NAMALWA (cell line): ENCODE results near the gene PLEKHM3.
"Not testable (repeated sequence)": the region's sequence is repeated elsewhere in the genome, so short reads cannot be mapped to it uniquely, and the experiment has no call there.

ENCODE experiments used
- DNase-seq: peaks from one replicate; pipeline ENCODE4 v3.0.0-alpha.2; 2015; ENCODE audit warnings: low spot score

Gene PLEKHM3

DNA sequence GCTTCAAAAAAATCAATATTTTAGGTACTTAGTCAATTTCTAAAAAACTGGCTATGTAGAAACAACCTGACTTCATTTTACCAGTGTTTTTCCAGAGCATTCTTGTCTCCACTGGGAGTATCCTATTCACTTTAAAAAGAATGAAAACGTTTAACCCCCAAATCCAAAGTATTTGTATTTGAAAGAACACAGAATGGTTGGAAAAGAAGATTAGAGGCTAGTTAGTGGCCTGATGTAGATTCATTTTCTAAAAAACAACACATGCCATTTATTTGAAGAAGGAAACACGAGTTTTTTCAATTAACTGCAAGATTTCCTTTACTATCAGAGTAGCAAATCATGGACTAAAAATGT lies 74.6 kb downstream of the PLEKHM3 start:
- no peak for DNase-seq

DNA sequence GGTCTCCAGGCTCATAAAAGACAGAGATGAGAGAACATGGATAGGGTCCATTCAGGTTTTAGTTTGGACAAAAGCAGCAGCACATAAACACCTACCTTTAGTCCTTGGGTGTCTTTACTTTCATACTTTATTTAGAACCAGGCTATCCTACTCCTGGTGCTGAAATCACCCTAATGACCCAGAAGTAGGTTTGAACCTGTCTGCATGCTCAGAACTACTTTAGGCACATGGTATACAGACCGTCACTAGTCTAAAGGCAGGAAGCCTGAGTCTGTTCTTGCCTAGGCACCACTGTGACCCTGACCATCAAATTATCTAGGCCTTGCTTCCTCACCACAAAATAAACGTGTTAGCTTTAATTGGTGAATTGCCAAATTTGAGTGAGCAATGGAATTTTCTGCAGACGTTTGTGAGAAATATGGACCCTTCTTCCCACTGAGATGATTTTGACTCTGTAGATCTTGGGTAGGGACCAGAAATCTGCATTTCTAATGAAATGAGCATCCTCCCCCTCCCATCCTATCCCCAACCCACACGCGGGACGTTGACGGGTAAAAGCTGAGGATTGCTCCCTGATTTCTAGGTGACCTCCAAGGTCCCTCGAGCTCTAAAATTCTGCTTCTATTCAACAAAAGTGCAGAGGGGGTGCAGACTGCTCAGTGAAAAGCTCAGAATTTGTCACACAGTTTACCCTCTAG lies 75.1 kb downstream of the PLEKHM3 start:
- DNase-seq: no peak

DNA sequence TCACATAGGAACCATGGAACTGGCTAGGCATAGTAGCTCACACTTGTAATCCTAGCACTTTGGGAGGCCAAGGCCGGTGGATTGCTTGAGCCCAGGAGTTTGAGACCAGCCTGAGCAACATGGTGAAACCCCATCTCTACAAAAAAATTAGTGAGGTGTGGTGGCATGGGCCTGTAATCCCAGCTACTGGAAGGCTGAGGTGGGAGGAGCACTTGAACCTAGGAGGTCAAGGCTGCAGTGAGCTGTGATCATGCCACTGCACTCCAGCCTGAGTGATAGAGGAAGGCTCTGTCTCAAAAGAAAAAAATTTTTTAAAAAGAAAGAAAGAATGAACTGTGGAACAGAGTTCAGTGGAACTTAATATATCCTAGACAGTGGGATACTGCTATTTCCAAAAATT lies 76.1 kb downstream of the PLEKHM3 start:
- DNase-seq: not testable (repeated sequence)

DNA sequence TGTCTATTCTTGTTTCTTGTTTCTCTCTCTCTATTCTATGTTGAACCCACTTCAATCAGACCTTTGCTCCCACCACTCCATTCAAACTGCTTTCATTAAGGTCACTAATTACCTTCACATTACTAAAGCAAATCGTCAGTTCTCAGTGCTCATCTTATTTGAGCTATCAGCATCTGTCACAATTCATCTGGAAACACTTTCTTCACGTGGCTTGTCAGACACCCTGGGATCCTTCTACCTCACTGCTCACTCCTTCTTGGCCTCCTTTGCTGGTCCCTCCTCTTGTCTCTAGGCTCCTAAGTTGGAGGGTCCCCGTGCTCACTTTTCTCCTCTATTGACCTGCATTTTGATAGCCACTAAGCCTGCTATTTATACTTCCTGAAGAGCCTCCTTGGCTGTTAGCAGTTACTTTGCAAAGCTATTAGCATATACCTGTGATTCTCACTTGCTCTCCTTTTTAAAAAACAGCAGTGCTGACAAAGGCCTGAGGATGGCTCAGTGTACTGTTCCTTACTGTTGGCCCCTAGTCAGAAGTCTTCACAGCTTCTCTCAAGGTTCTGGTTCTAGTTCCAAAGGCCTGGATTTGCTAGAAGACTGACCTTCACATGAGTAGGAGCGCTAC lies 80.2 kb downstream of the PLEKHM3 start:
- DNase-seq: no peak

DNA sequence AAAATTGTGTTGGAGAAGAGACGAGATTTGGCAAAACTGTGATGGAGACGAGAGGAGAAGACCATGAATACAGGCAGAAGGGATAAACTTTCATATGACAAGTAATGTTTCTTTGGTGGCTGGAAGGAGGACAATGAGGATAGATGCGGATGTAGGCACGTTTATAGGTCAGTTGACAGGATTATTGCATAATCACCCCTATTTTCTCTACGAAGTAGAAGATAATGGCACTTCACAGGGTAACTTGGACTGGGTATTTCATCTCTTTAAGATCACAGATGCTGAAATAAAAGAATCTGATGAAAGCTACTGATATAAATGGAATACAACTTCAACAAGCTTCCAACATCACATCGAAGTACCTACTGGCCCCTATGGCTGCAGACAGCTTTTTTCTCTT lies 81.0 kb downstream of the PLEKHM3 start:
- DNase-seq: no peak

DNA sequence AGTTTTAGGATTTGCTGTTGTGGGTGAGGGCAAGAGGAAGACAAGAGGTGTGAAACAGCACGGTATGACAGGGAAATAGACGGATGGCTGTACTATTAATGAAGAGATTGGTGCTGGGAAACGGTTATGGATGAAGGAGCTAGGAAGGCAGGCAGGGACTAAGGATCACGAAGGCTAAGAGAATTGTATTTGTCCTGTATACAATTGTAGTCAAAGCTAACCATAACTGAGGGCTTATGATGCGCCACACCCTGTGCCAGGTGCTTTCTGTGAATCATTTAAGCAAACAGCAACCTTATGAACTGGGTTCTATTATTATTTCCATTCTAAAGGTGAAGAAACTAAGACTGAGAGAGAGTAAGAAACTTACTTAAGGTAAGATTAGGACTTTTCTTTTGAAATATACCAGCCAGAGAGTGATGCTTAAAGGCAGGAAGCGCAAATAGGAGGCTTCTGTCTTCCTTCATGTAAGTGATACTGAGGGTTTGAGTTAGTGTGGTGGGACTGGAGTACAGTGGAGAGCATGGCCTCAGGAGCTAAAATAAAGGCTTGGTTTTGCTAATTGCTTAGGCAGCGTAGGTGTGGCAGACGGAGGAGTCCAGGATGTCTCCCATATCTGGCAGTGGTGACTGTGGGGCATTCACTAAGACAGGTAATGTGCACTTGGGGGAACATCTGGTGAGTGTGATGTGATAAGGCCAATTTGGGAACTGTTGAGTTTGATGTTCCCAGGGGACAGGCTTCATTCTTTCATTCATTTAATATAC lies 85.8 kb downstream of the PLEKHM3 start:
- no peak for DNase-seq

DNA sequence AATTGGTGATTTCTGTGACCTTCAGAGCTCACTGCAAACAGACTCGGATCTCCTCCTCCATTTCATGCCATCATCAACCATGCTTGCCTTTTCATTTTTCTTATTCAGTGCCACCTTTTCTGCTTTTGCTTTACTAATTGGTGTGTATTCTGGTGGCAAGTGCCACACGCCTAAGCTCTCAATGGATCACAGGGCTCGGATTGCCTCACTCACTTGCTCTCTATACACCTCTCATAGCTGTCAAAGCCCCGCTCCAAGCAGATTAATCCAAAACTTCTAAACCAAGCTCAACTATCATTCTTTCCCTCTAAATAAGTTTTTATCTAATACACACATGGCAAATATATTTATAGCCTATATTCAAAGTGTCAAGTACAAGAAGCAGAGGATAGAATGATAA lies 86.4 kb downstream of the PLEKHM3 start:
- DNase-seq: no peak

DNA sequence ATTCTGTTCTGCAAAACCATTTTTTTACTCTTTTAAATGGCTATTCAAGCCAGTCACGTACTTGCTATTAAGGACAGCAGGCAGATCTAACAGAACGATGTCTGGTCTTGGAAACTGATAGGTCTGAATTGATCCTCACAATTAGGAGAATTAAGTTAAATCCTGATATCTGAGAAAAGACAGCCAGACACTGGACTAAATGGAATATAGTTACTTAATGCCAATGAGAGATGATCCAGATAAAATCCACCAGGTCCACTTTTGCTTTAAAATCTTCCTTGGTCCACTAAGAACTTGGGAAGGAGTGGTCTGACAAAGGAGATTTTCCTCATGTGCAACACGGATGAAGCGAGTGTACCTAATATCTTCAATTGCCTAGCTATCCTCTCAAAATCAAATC lies 86.9 kb downstream of the PLEKHM3 start:
- no peak for DNase-seq

DNA sequence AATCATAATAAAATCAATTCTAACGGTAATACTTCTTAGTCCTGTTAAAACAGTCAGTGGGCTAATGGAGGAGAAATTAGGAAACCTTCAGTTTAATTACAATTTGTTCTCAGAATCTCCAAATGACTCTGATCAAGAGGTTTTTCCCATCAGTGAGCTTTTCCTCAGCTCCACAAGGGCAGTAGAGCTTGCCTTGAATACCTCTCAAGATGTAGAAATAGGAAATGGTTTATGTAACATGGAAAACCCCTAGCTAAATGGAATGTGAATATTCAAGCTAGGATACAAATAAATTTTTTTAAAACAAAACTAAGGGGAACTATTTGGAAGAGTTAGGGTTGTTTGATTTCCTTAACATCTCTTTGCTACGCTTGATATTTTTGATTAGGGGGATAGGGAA lies 87.5 kb downstream of the PLEKHM3 start:
- no peak for DNase-seq

DNA sequence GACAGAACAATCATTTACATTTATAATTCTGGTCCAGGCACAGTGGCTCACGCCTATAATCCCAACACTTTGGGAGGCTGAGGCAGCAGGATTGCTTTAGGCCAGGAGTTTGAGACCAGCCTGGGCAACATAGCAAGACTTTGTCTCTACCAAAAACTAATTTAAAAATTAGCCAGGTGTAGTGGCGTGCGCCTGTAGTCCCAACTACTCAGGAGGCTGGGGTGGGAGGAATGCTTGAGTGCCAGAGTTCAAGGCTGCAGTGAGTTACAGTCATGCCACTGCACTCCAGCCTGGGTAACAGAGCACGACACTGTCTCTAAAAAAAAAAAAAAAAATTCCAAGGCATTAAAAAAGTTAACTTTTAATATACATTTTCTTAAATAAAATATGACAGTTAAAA lies 88.1 kb downstream of the PLEKHM3 start:
- DNase-seq: no peak

DNA sequence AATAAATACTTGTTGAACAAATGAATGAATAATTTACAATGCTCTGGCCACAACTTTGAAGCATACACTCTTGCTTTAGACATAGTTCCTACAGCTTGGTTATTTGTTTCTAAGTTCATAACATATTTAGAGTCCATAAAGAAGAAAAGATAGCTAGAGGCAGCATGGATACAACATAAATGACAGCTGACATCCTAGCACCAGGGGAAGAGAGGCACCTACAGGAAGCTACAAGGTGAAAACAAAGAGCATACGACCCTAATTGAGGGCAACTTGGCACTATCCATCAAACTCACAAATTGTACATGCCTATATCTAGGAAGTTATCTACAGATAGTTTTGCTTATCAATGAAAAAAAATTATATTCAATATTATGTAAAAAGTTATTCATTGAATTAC lies 88.9 kb downstream of the PLEKHM3 start:
- no peak for DNase-seq

DNA sequence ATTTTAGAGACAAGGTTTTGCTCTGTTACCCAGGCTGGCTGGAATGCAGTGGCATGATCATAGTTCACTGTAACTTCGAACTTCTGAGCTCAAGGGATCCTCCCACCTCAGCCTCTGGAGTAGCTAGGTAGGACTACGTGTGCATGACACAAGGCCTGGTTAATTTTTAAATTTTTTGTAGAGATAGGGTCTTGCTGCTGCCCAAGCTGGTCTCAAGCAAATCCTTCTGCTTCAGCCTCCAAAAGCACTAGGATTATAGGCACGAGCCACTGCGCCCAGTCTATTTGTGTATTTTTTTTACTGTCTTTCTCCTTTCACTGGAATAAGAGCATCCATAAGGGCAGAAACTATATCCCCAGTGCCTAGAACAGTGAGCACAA lies 89.3 kb downstream of the PLEKHM3 start:
- no peak for DNase-seq

DNA sequence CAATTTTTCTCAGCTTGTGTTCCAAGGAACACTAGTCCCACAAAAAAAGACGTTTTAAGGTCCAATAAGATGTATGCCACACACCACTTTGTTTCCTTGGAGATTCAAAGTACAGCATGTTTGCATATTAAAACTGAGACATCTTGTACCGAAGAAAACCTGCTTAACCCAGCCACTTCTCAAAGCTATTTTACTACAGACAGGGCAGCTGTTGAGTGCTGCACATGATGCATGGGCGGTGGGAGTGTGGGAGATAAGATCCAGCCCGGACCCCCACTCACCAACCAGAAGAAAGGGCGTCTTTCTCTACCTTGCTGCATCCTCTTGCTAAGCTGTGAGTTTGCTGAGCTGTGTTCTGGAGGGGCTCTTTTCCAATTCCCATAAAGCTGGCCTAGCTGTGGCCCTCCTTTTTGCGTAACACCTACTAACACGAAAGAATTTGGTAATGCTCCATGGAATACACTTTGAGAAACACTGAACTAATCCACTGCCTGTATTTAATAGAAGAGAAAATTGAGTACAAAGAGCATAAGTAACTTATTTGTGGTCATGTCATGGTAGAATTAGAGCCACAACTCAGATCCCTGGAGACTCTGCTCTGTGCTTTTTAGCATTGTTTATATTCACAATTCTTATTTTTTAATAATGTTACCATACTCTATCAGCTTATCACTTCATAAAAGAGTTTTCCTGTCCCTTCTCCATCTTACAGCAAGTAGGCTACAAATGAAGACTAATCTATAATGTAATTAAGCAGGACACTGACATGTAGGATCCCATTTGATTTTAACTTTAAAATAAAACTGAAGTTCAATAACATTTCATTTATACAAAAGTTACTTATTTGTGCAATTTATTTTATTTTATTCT lies 90.0 kb downstream of the PLEKHM3 start:
- DNase-seq: no peak

DNA sequence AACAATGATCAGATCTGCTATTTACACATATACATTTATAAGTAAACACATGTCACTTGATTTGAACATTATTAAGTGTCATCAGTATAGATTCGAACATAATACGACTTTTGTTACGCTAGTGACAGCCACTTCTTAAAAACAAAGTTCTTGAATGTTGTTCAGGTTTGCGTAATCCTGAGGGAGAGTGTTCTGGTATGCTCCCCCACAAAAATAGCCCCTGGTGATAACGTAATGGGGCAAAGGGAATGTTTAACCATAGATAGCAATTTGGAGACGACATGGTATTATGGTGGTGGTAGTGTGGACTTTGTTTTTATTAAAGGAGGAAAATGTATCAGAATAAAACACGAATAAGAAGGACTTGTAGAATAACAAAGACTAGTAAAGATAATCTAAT lies 90.6 kb downstream of the PLEKHM3 start:
- no peak for DNase-seq

DNA sequence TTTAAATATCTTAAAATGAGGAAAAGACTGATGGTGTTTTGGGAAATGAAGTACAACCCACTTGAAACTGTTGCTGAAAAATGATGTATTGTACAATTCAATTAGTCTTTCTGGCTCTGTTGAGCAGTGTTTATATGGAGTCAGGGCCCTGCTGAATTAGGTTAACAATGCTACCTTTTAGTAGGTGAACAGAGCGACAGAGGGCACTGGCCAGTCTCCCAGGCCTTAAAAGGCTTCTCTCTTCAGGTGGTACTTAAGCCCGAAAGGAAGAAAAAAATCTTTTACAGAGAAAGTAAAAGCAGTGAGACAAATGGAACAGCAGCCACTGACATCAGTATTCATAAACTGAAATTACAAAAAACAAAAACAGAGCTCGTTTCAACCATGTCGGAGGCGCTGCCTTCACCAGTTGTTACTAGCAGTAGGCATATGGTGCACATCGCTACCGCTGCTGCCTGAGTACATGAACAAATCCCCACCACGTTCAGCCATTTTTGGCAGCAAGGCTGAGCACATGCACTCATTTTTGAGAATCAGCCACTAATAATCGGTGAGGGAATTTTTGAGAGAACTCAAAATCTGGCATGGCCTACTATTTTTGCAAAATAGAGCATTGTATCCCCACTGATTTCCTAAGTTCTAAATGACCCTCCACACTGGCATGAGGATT lies 91.8 kb downstream of the PLEKHM3 start:
- DNase-seq: no peak

DNA sequence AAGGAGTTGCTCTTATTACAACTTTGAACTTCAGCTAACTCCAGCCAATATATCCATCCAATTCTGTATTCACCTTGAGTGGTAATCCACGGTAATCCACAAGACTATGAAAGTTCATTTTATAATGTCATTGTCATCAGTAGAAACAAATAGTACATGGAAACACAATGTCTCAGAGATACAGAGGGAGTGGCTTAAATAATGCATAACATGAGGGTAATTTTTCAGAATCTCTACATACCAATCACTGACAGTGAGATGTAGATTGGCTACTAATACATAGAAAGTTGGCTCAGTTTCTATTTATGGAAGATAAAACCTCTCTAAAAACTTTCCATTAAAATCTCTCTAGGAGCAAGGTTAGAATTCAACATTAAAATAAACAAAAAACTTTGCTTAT lies 93.2 kb downstream of the PLEKHM3 start:
- DNase-seq: no peak

DNA sequence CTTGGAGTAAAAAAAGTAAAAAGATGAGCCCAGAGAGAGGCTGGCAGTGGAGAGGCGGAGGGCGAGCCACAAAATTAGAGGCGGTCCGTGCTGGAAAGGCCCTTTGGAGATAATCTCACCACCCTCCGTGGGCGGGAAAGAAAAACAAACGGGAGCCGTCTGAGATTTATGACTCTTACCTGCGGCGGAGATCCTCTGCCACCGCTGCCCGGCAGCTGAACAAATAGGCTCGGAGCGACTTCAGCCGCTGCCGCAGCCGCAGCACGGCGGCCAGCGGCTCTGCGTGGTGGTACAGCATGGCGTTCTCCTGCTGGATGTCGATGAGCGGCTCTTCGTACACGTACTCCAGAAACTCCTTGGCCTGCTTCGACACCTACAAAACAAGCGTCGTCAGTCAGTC lies 94.6 kb downstream of the PLEKHM3 start:
- no peak for DNase-seq

DNA sequence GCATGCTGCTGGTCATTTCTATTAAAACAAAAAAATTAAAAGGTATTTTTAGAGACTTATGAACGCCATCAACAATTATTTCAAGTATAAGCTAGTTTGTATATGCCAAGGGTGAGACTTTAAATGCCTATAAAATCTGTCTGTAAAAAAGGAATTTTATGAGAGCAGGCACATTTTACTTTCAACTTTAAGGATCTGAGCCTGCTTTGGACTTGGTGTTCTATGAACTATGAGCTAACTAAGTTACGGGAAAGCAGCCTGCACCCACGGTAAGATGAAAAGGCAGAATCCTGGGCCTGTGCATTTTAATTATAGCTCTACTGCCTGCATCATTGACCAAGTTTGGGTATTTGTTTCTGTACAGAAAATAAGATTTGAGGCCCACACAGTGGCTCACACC lies 95.4 kb downstream of the PLEKHM3 start:
- DNase-seq: no peak

DNA sequence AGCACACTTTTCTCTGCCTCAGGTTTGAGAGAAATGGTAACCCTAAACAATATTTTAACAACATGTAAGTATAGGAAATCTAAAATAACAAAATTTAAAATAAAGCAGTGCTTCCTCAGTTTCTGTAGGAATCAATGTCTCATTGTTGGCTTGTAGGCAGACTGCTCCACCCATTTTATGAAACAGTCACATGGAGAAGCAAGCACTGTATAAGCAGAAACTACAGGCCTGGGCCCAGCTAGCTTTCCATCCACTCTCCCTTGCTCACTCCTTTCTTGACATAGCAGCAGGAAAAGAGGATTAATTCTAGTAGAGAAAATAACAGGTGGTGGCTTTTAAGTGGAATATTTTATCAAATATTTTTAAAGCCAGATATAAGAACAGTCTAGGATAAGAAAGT lies 97.2 kb downstream of the PLEKHM3 start:
- DNase-seq: no peak

DNA sequence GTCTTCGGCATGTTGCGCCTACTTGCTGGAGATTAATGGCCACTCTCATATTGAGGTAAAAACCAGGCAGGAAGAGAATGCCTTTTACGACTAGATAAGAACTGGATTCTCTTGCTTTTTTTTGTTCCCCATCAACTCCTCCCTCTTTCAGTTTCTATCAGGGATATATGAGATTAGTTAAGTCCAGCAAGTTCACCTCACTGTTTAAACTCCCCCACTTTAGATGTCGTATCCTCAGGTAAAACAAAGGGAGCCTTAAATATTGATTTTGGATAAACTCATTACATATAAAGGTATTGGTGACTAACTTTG lies 98.4 kb downstream of the PLEKHM3 start:
- no peak for DNase-seq

DNA sequence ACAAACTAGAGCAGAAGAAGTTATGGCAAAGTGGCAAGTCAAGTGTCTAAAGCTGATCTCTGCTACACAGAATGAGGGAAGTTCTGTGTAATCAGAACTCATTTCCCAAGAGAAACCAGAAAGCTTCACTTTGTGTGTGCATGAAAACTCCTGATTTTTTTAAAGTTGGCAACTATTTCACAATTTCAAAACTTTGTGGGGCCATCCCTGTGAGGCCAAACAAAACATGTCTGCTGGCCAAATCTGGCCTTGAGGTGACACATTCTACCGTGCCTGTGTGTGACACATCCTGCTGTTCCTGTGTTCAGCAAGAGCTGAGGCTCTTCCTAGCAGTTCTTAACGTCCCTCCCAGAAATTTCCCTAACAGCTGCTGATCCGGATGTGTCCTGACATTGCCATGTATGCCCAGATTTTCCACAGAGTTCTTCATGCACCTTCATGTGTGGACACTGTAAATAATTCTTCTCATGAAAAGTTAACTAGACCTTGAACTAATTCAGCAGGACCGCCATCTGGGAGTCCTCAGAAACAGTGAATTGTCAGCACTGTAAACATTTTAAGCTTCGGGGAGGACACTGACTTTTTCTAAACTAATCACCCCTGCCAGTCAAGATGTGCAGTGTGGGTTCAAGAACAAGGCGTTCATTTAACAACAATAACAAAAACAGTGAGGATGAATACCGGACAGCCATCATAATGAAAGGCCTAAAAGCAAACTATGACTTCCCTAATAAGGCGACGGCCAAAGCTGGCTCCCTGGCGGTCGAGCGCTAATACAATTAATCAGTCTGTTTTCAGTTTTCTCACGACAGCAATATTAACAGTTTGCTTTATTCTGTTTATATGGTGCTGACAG lies 99.0 kb downstream of the PLEKHM3 start:
- no peak for DNase-seq
